AG04450 (cell line): ENCODE results near the gene OPCML. TPM values are rescaled to one million over a fixed set of nuclear protein-coding genes. Genes with fewer than 3 reads are reported as not detected.
"Not testable (repeated sequence)": the region's sequence is repeated elsewhere in the genome, so short reads cannot be mapped to it uniquely, and the experiment has no call there.

Experiments used
- CTCF ChIA-PET: fragments of 300-600, 350-600 bp; formaldehyde crosslinking; extraction: SDS; loops from one replicate; lab custom pipeline; 2022; ENCODE audit warnings: antibody characterized with exemption, inconsistent platforms; lab: Charles Lee
- POLR2A ChIA-PET: fragments of 350-600 bp; formaldehyde crosslinking; extraction: SDS; loops from one replicate; lab custom pipeline; 2021; ENCODE audit warnings: antibody characterized with exemption, inconsistent platforms; lab: Yijun Ruan, JAX
- DNase-seq: peaks from one replicate; pipeline ENCODE4 v3.0.0-alpha.2; 2011; ENCODE audit warnings: low read depth, low spot score
- H3K27ac ChIP-seq: one replicate; pipeline ENCODE4 v1.5.1; 2012; ENCODE audit warnings: low read depth, low read length, control low read depth
- H3K27me3 ChIP-seq: one replicate; pipeline ENCODE4 v1.6.0; 2012; ENCODE audit warnings: low read length; ENCODE audit not compliant: control insufficient read depth, insufficient read depth
- H3K4me3 ChIP-seq: 2 replicates; pipeline ENCODE4 v1.5.1; 2011; ENCODE audit warnings: mild to moderate bottlenecking, low read depth, low read length, control low read depth
- H3K9me3 ChIP-seq: 2 replicates; pipeline ENCODE4 v1.5.1; 2012; ENCODE audit warnings: low read length; ENCODE audit not compliant: control insufficient read depth, insufficient read depth
- CTCF ChIP-seq: IDR thresholded peaks from 2 replicates; pipeline ENCODE4 v1.5.1; 2011; ENCODE audit warnings: low read depth, low read length, control low read depth, inconsistent platforms
- polyA plus RNA-seq: library from polyadenylated mRNA; depleted of rRNA; stranded (reverse); fragments of >200 nt; gene quantifications from 2 replicates; pipeline ENCODE4 v1.2.3, GENCODE V29; 2011
- small RNA-seq: library from RNA; depleted of rRNA; stranded (forward); fragments of <200 nt; gene quantifications from one replicate; pipeline ENCODE3, GENCODE V24; 2012; ENCODE audit warnings: low read depth; ENCODE audit not compliant: insufficient read length

OPCML gene
- polyA plus RNA-seq, 1 experiment: 1.1 TPM

- H3K4me3 ChIP-seq: no peak overlapping the region
- H3K27me3 ChIP-seq: no peaks in the 10 kb centered on the region
- no peaks in the 10 kb centered on the region for H3K9me3 ChIP-seq
- no peak for TF ChIP-seq CTCF
- DNase-seq: no peak
- POLR2A ChIA-PET: no interaction called here
- CTCF ChIA-PET: no interaction called here
- no peak overlapping the region for H3K27ac ChIP-seq
Observed at GRCh38 chr11:132379540-132379939, 1152.8 kb downstream of the OPCML start.

- Histone ChIP-seq H3K9me3 (no peaks in the 10 kb centered on the region), H3K4me3 (no peak overlapping the region), H3K27ac (no peak overlapping the region), H3K27me3 (no peaks in the 10 kb centered on the region)
- CTCF ChIA-PET: interaction anchor here (1.0 kb wide), 1 partner anchor 29 kb away, joined by 3 read pairs; no protein-coding TSS in a partner anchor
- DNase-seq: no peak
- POLR2A ChIA-PET: no interaction called here
- TF ChIP-seq CTCF: no peak
Observed at GRCh38 chr11:132373405-132374143, 1158.7 kb downstream of the OPCML start.

- H3K27me3 ChIP-seq, CTCF ChIA-PET, POLR2A ChIA-PET, H3K9me3 ChIP-seq, DNase-seq, H3K4me3 ChIP-seq, H3K27ac ChIP-seq: not testable (repeated sequence)
Observed at GRCh38 chr11:132370114-132370513, 1162.2 kb downstream of the OPCML start.

DNA sequence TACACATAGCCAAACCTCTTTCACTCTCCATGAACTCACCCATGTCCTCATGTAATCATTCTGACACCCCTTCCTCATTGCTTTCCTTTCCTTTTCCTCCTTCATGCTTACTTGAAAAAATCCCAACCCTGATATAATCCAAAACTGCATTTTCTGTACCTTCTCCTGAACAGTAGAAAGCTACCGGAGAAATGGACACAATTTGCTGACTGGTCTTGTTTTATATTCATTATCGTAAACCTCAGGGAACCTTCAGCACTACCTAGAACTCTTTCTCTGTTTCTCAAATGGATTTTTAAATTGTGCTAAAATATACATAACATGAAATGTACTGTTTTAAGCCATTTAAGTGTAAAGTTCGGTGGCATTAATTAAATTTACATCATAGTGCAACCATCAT is 1165.0 kb downstream of the OPCML start:
- POLR2A ChIA-PET: no interaction called here
- Histone ChIP-seq H3K9me3 (no peaks in the 10 kb centered on the region), H3K4me3 (no peak overlapping the region), H3K27me3 (no peaks in the 10 kb centered on the region), H3K27ac (no peak overlapping the region)
- no peak for DNase-seq
- no peak for TF ChIP-seq CTCF
- CTCF ChIA-PET: interaction anchor here (0.6 kb wide), 1 partner anchor 679 kb away, joined by 3 read pairs; no protein-coding TSS in a partner anchor

GRCh38 chr11:132365650-132366049 is 1166.7 kb downstream of the OPCML start:
- Histone ChIP-seq H3K9me3 (no peaks in the 10 kb centered on the region), H3K27ac (no peak overlapping the region), H3K4me3 (no peak overlapping the region), H3K27me3 (no peaks in the 10 kb centered on the region)
- CTCF ChIA-PET: interaction anchor here (0.7 to 2.2 kb wide), 3 partner anchors 53 to 576 kb away, joined by 3 to 6 read pairs (median 3); no protein-coding TSS in a partner anchor
- DNase-seq: no peak
- no peak for TF ChIP-seq CTCF
- POLR2A ChIA-PET: no interaction called here

Small RNAs within 50 kb of the gene (small RNA-seq; reads per million reads assigned to genes)
- not detected for gene RF00026
